HepG2 (cell line): ENCODE results near the gene SV2A. TPM values are rescaled to one million over a fixed set of nuclear protein-coding genes. Genes with fewer than 3 reads are reported as not detected.

Source experiments
- BCL3 ChIP-seq: sonication (generic); formaldehyde crosslinking; IDR thresholded peaks from 2 replicates; pipeline ENCODE4 v1.5.1; 2020; ENCODE audit warnings: mild to moderate bottlenecking, missing genetic modification reagents, moderate library complexity
- CREB1 ChIP-seq, 2 experiments: fragments of 450-650 bp in 1 of 2; IDR thresholded peaks; 2 replicates each; pipeline ENCODE4 v1.6.1; 2016 to 2017; ENCODE audit warnings: control low read depth in 1 of 2, mild to moderate bottlenecking in 1 of 2, missing compliant biosample characterization in 1 of 2, missing genetic modification characterization in 1 of 2
- ELF3 ChIP-seq: IDR thresholded peaks from 2 replicates; pipeline ENCODE4 v1.6.1; 2016; ENCODE audit warnings: missing genetic modification reagents, missing compliant biosample characterization
- ESRRA ChIP-seq: sonication (generic); formaldehyde crosslinking; IDR thresholded peaks from 2 replicates; pipeline ENCODE4 v1.5.1; 2020; ENCODE audit warnings: mild to moderate bottlenecking, low read depth, missing genetic modification reagents
- FOXK2 ChIP-seq: fragments of 450-650 bp; IDR thresholded peaks from 2 replicates; pipeline ENCODE4 v1.6.1; 2016
- GRHL1 ChIP-seq: sonication (generic); formaldehyde crosslinking; conservative IDR thresholded peaks from 2 replicates; pipeline ENCODE4 v1.8.0; 2022; ENCODE audit warnings: missing genetic modification reagents
- HMG20B ChIP-seq: conservative IDR thresholded peaks from 2 replicates; pipeline ENCODE4 v1.6.1; 2016; ENCODE audit warnings: missing genetic modification reagents, missing compliant biosample characterization
- HOXA9 ChIP-seq: sonication (generic); formaldehyde crosslinking; IDR thresholded peaks from 2 replicates; pipeline ENCODE4 v1.8.1; 2022; ENCODE audit warnings: missing genetic modification reagents, mild to moderate bottlenecking, moderate library complexity, borderline replicate concordance
- KLF15 ChIP-seq: sonication (generic); formaldehyde crosslinking; IDR thresholded peaks from 2 replicates; pipeline ENCODE4 v1.8.1; 2023; ENCODE audit warnings: borderline replicate concordance, mild to moderate bottlenecking, inconsistent platforms, missing genetic modification reagents, mixed read lengths
- MLXIP ChIP-seq: sonication (generic); formaldehyde crosslinking; IDR thresholded peaks from 2 replicates; pipeline ENCODE4 v1.9.0; 2021; ENCODE audit warnings: missing genetic modification reagents, borderline replicate concordance
- SIN3A ChIP-seq: IDR thresholded peaks from 2 replicates; pipeline ENCODE4 v1.6.1; 2011; ENCODE audit warnings: low read depth, mild to moderate bottlenecking, control low read depth, low read length, borderline replicate concordance
- SMAD1 ChIP-seq: sonication (generic); formaldehyde crosslinking; IDR thresholded peaks from 2 replicates; pipeline ENCODE4 v1.4.0; 2020; ENCODE audit warnings: missing genetic modification reagents, low read depth, mild to moderate bottlenecking, borderline replicate concordance
- XBP1 ChIP-seq: sonication (generic); formaldehyde crosslinking; IDR thresholded peaks from 2 replicates; pipeline ENCODE4 v1.5.0; 2020; ENCODE audit warnings: missing genetic modification reagents
- ZEB1 ChIP-seq: IDR thresholded peaks from 2 replicates; pipeline ENCODE4 v1.6.1; 2012; ENCODE audit warnings: mild to moderate bottlenecking, low read depth, inconsistent platforms; ENCODE audit not compliant: insufficient replicate concordance
- ZNF20 ChIP-seq: sonication (generic); formaldehyde crosslinking; IDR thresholded peaks from 2 replicates; pipeline ENCODE4 v1.4.0; 2020; ENCODE audit warnings: mild to moderate bottlenecking, moderate library complexity, missing genetic modification reagents
- ZNF333 ChIP-seq: sonication (generic); formaldehyde crosslinking; IDR thresholded peaks from 2 replicates; pipeline ENCODE4 v1.4.0; 2020; ENCODE audit warnings: mild to moderate bottlenecking, missing genetic modification reagents, borderline replicate concordance
- ZNF550 ChIP-seq: sonication (generic); formaldehyde crosslinking; IDR thresholded peaks from 2 replicates; pipeline ENCODE4 v1.4.0; 2020; ENCODE audit warnings: mild to moderate bottlenecking, missing genetic modification reagents, borderline replicate concordance
- ZNF800 ChIP-seq: sonication (generic); formaldehyde crosslinking; IDR thresholded peaks from 2 replicates; pipeline ENCODE4 v1.4.0; 2020; ENCODE audit warnings: missing genetic modification reagents
- ZNF841 ChIP-seq: sonication (generic); formaldehyde crosslinking; IDR thresholded peaks from 2 replicates; pipeline ENCODE4 v1.8.1; 2023; ENCODE audit warnings: missing genetic modification reagents, borderline replicate concordance
- ZNF850 ChIP-seq: sonication (generic); formaldehyde crosslinking; conservative IDR thresholded peaks from 2 replicates; pipeline ENCODE4 v1.9.0; 2021; ENCODE audit warnings: mild to moderate bottlenecking, missing genetic modification reagents
- polyA plus RNA-seq, 8 experiments: library from polyadenylated mRNA; depleted of rRNA in 3 of 8; stranded (reverse) in 7 of 8; unstranded in 1 of 8; fragments of >200 nt; fragmentation: Illumina TruSeq in 4 of 8; extraction: Trizol in 4 of 8; gene quantifications; 2 replicates each; pipeline versions ENCODE4 v1.2.1 to v1.2.3, GENCODE V29; 2011 to 2016; ENCODE audit warnings: low read depth in 4 of 8, missing spikeins in 1 of 8, mixed read lengths in 1 of 8; ENCODE audit not compliant: insufficient read depth in 1 of 8
- total RNA-seq, 5 experiments: library from RNA; depleted of rRNA; stranded (reverse); fragments of >200 nt; fragmentation: Illumina TruSeq; extraction: Trizol; gene quantifications; 2 replicates each; pipeline ENCODE4 v1.2.3, GENCODE V29; 2016; ENCODE audit warnings: low read depth in 1 of 5

Gene SV2A
- total and polyA plus RNA-seq, 2 of the 13 experiments (the other 11 are each of a cell fraction or from before 2014, with no cell fraction given), result 0.84 to 1.9 TPM

GRCh38 chr1:149886396-149887195, 31.0 kb downstream of the SV2A start (continued):
- TF ChIP-seq MLXIP (CRISPR knock-in tag) (peak; percentile 69; the same call in 1 of the 2 replicates), ZEB1 (no peak), ZNF333 (no peak), SMAD1 (CRISPR knock-in tag) (peak; percentile 15; the same call in 1 of the 2 replicates), ELF3 (CRISPR knock-in tag) (peak; percentile 3; the same call in 1 of the 2 replicates), CREB1 (IDR thresholded peaks at IDR 0.05) (peak; percentile 80), CREB1 (CRISPR knock-in tag; IDR thresholded peaks at IDR 0.05) (peak; percentile 92), ZNF841 (no peak), HOXA9 (CRISPR knock-in tag) (peak; percentile 64; the same call in 1 of the 2 replicates), ZNF20 (no peak), ZNF850 (CRISPR knock-in tag) (no peak), BCL3 (CRISPR knock-in tag) (no peak), ESRRA (CRISPR knock-in tag) (no peak), GRHL1 (CRISPR knock-in tag) (no peak), ZNF800 (peak; percentile 63), XBP1 (no peak), SIN3A (no peak; the same call in 1 of the 2 replicates), KLF15 (CRISPR knock-in tag) (peak; percentile 96; the same call in 1 of the 2 replicates), FOXK2 (0 out of 2 replicates have a peak, but pooled peaks have one; percentile 37), ZNF550 (CRISPR knock-in tag) (no peak), HMG20B (no peak)
